Heart left ventricle (tissue), 16 donors: ENCODE results near the gene OSBPL9. TPM values are rescaled to one million over a fixed set of nuclear protein-coding genes. Genes with fewer than 3 reads are reported as not detected.
"Not testable (repeated sequence)": the region's sequence is repeated elsewhere in the genome, so short reads cannot be mapped to it uniquely, and the experiment has no call there.

Experiments
- ATAC-seq, 4 donors: fragments of 200-7000 bp; cut with Tn5 transposase; one replicate each; pipeline ENCODE4 v1.9.1; 2020 to 2022; ENCODE audit warnings: moderate library complexity in 4 of 4, mild to moderate bottlenecking in 3 of 4, moderate number of reproducible peaks in 1 of 4
- DNase-seq, 5 donors: peaks; one replicate each; pipeline ENCODE4 v3.0.0-alpha.2; 2020
- H3K27ac ChIP-seq, 12 donors: fragments of 200-600 bp; sonication (generic) in 4 of 12; one replicate each; pipeline versions ENCODE4 v1.5.0 to v1.8.0; 2016 to 2022; ENCODE audit warnings: mild to moderate bottlenecking in 2 of 12
- H3K27me3 ChIP-seq, 9 donors: fragments of 200-600 bp; sonication (generic) in 2 of 9; one replicate each; pipeline versions ENCODE4 v1.5.1 to v1.8.0; 2016 to 2022; ENCODE audit warnings: mild to moderate bottlenecking in 3 of 9
- H3K36me3 ChIP-seq, 9 donors: fragments of 200-600 bp; sonication (generic) in 2 of 9; one replicate each; pipeline versions ENCODE4 v1.5.0 to v1.8.0; 2018 to 2022; ENCODE audit warnings: mild to moderate bottlenecking in 2 of 9
- H3K4me1 ChIP-seq, 12 donors: fragments of 200-600 bp; sonication (generic) in 4 of 12; one replicate each; pipeline versions ENCODE4 v1.5.0 to v1.8.0; 2016 to 2022; ENCODE audit warnings: mild to moderate bottlenecking in 3 of 12
- H3K4me3 ChIP-seq, 12 donors: fragments of 200-600 bp; sonication (generic) in 4 of 12; one replicate each; pipeline versions ENCODE4 v1.5.0 to v1.8.0; 2017 to 2022; ENCODE audit warnings: mild to moderate bottlenecking in 9 of 12, moderate library complexity in 4 of 12
- H3K9me3 ChIP-seq, 12 donors: fragments of 200-600 bp; sonication (generic) in 4 of 12; one replicate each; pipeline versions ENCODE4 v1.5.0 to v1.8.0; 2016 to 2022; ENCODE audit warnings: mild to moderate bottlenecking in 1 of 12
- POLR2A ChIP-seq, 2 donors: fragments of 450-650 bp; IDR thresholded peaks; one replicate each; pipeline ENCODE4 v1.6.1; 2017; ENCODE audit warnings: antibody characterized with exemption in 2 of 2, mild to moderate bottlenecking in 2 of 2, moderate library complexity in 2 of 2
- WGBS, 4 donors: extraction: QIAGEN DNeasy Blood & Tissue Kit in 2 of 4; methylation state at CpG; one replicate each; pipeline versions ENCODE4 v1.1.5 to v1.1.7; 2013 to 2018; 5-methylcytosine and 5-hydroxymethylcytosine counted together
- intact Hi-C, 10 donors: fragments of 100-400 bp; cut with DNase I; formaldehyde crosslinking; loops; one replicate each; pipeline versions ENCODE4 v1.11.1 to v1.14.2; 2022
- polyA plus RNA-seq, 2 donors: library from polyadenylated mRNA; stranded (reverse); fragments of 200-250 nt; gene quantifications; one replicate each; pipeline ENCODE4 v1.2.3, GENCODE V29; 2013
- total RNA-seq, 9 donors: library from RNA; depleted of rRNA in 2 of 9; stranded (reverse); fragments of >200 nt in 2 of 9; fragmentation: NEBNext Ultra II Directional in 3 of 9; extraction: Animal tissue kit (Norgen Biotek cat#: 25700) in 3 of 9; gene quantifications; one replicate each; pipeline versions ENCODE4 v1.1.0 to v1.2.4, GENCODE V29; 2016 to 2023
- TF ChIP-seq, protein P1 (sequence below), 12 donors: fragments of 200-600 bp; sonication (generic) in 4 of 12; IDR thresholded peaks; one replicate each; pipeline versions ENCODE4 v1.5.0 to v1.8.0; 2018 to 2022; ENCODE audit warnings: antibody characterized with exemption in 12 of 12, mild to moderate bottlenecking in 5 of 12
- donor health status: ischemic (EF 13 %, LVEDD 7.1; RV severe dilation, severe dysfunction).
- donor health status: healthy with polysubstance abuse.
- donor health status: DM: no; HTN: yes; CAD: no.
- donor health status: DM: no; HTN: no; CAD: no.
- donor health status: ischemic (EF 25% LVEDD 6.9; RV normal size, moderate dysfunction).
- donor health status: ischemic (EF 25% LVEDD 5.7; RV mildly dilated, moderate dysfunction).
- donor health status: healthy.
- donor health status: DM: yes; HTN: yes; CAD: no.
- donor health status: ischemic (EF 35%, LVEDD 5.7; RV mildly dilated, moderate dysfunction).
- donor health status: nonischemic (EF 11% LVEDD 7.7; RV severe dilation, severe dysfunction).
- donor health status: DM: yes; HTN: yes; CAD: no.
- donor health status: PGD.
- donor health status: ischemic (EF 29% LVEDD 5.4; RV normal size, mild dysfunction).
- donor health status: nonischemic (EF 23%, LVEDD 6.1; RV moderate dilation, normal function).

OSBPL9 gene
- total and polyA plus RNA-seq, 11 donors, result 44.5 to 69.5 (median 52.5) TPM

- no peak for ATAC-seq
- Histone ChIP-seq H3K4me1 (peaks cover 0 to under 1% (median 0%) of the 10 kb centered on the region in 12 donors), H3K4me3 (no peak overlapping the region), H3K27me3 (no peaks in the 10 kb centered on the region), H3K27ac (no peak overlapping the region), H3K9me3 (no peaks in the 10 kb centered on the region), H3K36me3 (no peaks in the 10 kb centered on the region)
- 73 to 90% (median 80%) methylated on average over 2 of the region's 2 CpGs for WGBS, 4 donors
- no peak for DNase-seq
- intact Hi-C loops, result no loop called here
- TF ChIP-seq, protein P1, sequence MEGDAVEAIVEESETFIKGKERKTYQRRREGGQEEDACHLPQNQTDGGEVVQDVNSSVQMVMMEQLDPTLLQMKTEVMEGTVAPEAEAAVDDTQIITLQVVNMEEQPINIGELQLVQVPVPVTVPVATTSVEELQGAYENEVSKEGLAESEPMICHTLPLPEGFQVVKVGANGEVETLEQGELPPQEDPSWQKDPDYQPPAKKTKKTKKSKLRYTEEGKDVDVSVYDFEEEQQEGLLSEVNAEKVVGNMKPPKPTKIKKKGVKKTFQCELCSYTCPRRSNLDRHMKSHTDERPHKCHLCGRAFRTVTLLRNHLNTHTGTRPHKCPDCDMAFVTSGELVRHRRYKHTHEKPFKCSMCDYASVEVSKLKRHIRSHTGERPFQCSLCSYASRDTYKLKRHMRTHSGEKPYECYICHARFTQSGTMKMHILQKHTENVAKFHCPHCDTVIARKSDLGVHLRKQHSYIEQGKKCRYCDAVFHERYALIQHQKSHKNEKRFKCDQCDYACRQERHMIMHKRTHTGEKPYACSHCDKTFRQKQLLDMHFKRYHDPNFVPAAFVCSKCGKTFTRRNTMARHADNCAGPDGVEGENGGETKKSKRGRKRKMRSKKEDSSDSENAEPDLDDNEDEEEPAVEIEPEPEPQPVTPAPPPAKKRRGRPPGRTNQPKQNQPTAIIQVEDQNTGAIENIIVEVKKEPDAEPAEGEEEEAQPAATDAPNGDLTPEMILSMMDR (IDR thresholded peaks at IDR 0.05), result no peak
- TF ChIP-seq POLR2A (IDR thresholded peaks at IDR 0.05), result no peak
These were observed 16.4 kb upstream of the OSBPL9 start for GRCh38 chr1:51600529-51600928.

- Histone ChIP-seq H3K4me1 (peaks cover 0 to 5% (median 0%) of the 10 kb centered on the region in 12 donors), H3K27me3 (no peaks in the 10 kb centered on the region), H3K27ac (no peak overlapping the region), H3K36me3 (no peaks in the 10 kb centered on the region), H3K4me3 (no peak overlapping the region), H3K9me3 (no peaks in the 10 kb centered on the region)
- no peak for ATAC-seq
- no peak for DNase-seq
- TF ChIP-seq, protein P1 (IDR thresholded peaks at IDR 0.05), result no peak
- no peak for TF ChIP-seq POLR2A (IDR thresholded peaks at IDR 0.05)
- WGBS, 4 donors, result 77 to 94% (median 87%) methylated on average over 1 of the region's 1 CpG
- intact Hi-C loops, result no loop called here
These were observed 15.9 kb upstream of the OSBPL9 start for GRCh38 chr1:51600965-51601364.

GRCh38 chr1:51605961-51606723 is 10.8 kb upstream of the OSBPL9 start:
- Histone ChIP-seq H3K4me1 (peaks cover 0 to 40% (median 0%) of the 10 kb centered on the region in 12 donors), H3K9me3 (no peaks in the 10 kb centered on the region), H3K4me3 (no peak overlapping the region), H3K27me3 (no peaks in the 10 kb centered on the region), H3K36me3 (no peaks in the 10 kb centered on the region), H3K27ac (peak overlapping the region in 1 of 12 donors; percentile 48)
- DNase-seq (no peak), ATAC-seq (peak in 1 of 4 donors; percentile 56)
- TF ChIP-seq, protein P1 (IDR thresholded peaks at IDR 0.05), result no peak
- TF ChIP-seq POLR2A (IDR thresholded peaks at IDR 0.05), result no peak
- whole genome bisulfite sequencing, 4 donors, result 79 to 82% (median 81%) methylated on average over 5 of the region's 5 CpGs
- intact Hi-C loops, result no loop called here

DNA sequence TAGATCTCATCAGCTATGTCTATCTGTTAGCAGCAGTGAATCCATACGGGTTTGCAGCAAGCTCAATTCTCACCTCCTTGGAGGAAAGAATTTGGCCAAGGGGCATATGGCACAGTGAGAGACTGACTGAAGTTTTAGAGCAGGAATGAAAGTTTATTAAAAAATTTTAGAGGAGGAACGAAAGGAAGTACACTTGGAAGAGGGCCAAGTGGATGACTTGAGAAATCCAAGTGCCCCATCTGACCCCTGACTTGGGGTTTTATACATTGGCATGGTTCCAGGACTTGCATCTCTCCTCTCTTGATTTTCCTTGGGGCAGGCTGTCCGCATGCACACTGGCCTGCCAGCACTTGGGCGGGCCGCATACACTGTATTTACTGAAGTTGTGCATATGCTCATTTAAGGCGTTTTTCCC is 9.2 kb upstream of the OSBPL9 start:
- Histone ChIP-seq H3K27ac (peak overlapping the region in 1 of 12 donors; percentile 48), H3K27me3 (no peaks in the 10 kb centered on the region), H3K9me3 (no peaks in the 10 kb centered on the region), H3K4me3 (no peak overlapping the region), H3K4me1 (peaks cover 0 to 40% (median 2%) of the 10 kb centered on the region in 12 donors), H3K36me3 (no peaks in the 10 kb centered on the region)
- 69 to 82% (median 74%) methylated on average over 6 of the region's 6 CpGs for WGBS, 4 donors
- DNase-seq (no peak), ATAC-seq (no peak)
- intact Hi-C loops, result no loop called here
- no peak for TF ChIP-seq POLR2A (IDR thresholded peaks at IDR 0.05)
- TF ChIP-seq, protein P1 (IDR thresholded peaks at IDR 0.05), result no peak

GRCh38 chr1:51610104-51610503 is 6.8 kb upstream of the OSBPL9 start:
- 92 to 98% (median 97%) methylated on average over 6 of the region's 6 CpGs for WGBS, 4 donors
- H3K4me1 ChIP-seq, result peaks cover 0 to 40% (median 5%) of the 10 kb centered on the region in 12 donors
- intact Hi-C loops, result loop anchor here in 2 of 10 donors (10.0 kb wide), 2 partner anchors 95 to 195 kb away; partner anchors contain the start of gene EPS15 (in 1 of the 2)
- not testable (repeated sequence) for H3K4me3 ChIP-seq, H3K36me3 ChIP-seq, H3K27ac ChIP-seq, ATAC-seq, H3K9me3 ChIP-seq, DNase-seq, H3K27me3 ChIP-seq
